ENCODE data around the gene CD247.

DNA sequence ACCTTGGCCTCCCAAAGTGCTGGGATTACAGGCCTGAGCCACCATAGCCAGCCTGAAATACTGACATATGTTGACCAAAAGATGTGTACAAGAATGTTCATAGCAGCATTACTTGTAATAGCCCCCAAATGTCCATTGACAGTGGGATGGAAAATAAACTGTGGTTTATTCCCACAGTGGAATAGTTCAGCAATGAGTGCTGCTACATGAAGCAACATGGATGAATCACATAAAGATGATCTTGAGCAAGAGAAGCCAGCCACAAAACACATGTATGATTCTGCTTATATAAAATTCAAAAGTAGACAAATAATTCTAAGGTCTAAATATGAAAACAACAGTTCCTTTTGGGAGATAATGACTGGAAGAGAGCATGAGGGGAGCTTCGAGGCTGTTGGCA, 44.4 kb upstream of the CD247 start:
- TF ChIP-seq, protein P1, sequence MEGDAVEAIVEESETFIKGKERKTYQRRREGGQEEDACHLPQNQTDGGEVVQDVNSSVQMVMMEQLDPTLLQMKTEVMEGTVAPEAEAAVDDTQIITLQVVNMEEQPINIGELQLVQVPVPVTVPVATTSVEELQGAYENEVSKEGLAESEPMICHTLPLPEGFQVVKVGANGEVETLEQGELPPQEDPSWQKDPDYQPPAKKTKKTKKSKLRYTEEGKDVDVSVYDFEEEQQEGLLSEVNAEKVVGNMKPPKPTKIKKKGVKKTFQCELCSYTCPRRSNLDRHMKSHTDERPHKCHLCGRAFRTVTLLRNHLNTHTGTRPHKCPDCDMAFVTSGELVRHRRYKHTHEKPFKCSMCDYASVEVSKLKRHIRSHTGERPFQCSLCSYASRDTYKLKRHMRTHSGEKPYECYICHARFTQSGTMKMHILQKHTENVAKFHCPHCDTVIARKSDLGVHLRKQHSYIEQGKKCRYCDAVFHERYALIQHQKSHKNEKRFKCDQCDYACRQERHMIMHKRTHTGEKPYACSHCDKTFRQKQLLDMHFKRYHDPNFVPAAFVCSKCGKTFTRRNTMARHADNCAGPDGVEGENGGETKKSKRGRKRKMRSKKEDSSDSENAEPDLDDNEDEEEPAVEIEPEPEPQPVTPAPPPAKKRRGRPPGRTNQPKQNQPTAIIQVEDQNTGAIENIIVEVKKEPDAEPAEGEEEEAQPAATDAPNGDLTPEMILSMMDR (IDR thresholded peaks at IDR 0.05), result no peak
- no peak for TF ChIP-seq ELF1 (IDR thresholded peaks at IDR 0.05)
- TF ChIP-seq NFIC (IDR thresholded peaks at IDR 0.05; ENCODE audit: borderline replicate concordance), result no peak
- no peak for TF ChIP-seq RAD21 (IDR thresholded peaks at IDR 0.05; ENCODE audit: low read length)
- TF ChIP-seq FOXM1 (IDR thresholded peaks at IDR 0.05; ENCODE audit: low read depth), result no peak
- TF ChIP-seq, protein P2, sequence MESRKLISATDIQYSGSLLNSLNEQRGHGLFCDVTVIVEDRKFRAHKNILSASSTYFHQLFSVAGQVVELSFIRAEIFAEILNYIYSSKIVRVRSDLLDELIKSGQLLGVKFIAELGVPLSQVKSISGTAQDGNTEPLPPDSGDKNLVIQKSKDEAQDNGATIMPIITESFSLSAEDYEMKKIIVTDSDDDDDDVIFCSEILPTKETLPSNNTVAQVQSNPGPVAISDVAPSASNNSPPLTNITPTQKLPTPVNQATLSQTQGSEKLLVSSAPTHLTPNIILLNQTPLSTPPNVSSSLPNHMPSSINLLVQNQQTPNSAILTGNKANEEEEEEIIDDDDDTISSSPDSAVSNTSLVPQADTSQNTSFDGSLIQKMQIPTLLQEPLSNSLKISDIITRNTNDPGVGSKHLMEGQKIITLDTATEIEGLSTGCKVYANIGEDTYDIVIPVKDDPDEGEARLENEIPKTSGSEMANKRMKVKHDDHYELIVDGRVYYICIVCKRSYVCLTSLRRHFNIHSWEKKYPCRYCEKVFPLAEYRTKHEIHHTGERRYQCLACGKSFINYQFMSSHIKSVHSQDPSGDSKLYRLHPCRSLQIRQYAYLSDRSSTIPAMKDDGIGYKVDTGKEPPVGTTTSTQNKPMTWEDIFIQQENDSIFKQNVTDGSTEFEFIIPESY (IDR thresholded peaks at IDR 0.05; ENCODE audit: borderline replicate concordance, low read depth), result no peak
- no peak for TF ChIP-seq POLR2AphosphoS5 (IDR thresholded peaks at IDR 0.05; ENCODE audit: low read depth, low read length)

Measured in SK-N-SH (cell line).